A549 (cell line): Measurements from ENCODE around the gene AIP. TPM values are rescaled to one million over a fixed set of nuclear protein-coding genes. Genes with fewer than 3 reads are reported as not detected.

ENCODE experiments used
- ATAC-seq, 2 experiments: fragments of 200-7000 bp in 1 of 2; fragments of >200 bp in 1 of 2; cut with Nextera tagmentation in 1 of 2; cut with Tn5 transposase in 1 of 2; 3 replicates each; pipeline versions ENCODE4 v1.8.0 to v1.9.1; 2018 to 2020; ENCODE audit warnings: mild to moderate bottlenecking in 1 of 2, moderate library complexity in 1 of 2
- CTCF ChIA-PET: fragments of 300-600 bp; sonication (Branson Sonifier 250); formaldehyde crosslinking; extraction: SDS; loops from one replicate; lab custom pipeline; 2021; ENCODE audit warnings: antibody characterized with exemption, inconsistent platforms; lab: Yijun Ruan, JAX
- POLR2A ChIA-PET: fragments of 350-600 bp; formaldehyde crosslinking; extraction: SDS; loops from one replicate; lab custom pipeline; 2021; ENCODE audit warnings: antibody characterized with exemption, inconsistent platforms; lab: Yijun Ruan, JAX
- DNase-seq, 2 experiments: peaks; one replicate each; pipeline versions ENCODE4 v3.0.0 to v3.0.0-alpha.2; 2011 to 2016; ENCODE audit warnings: low read depth in 1 of 2, low spot score in 1 of 2
- FAIRE-seq: peaks from 2 replicates; lab custom pipeline; 2011; peaks lifted over from hg19 to GRCh38; lab: Jason Lieb, UNC
- H3K27ac ChIP-seq, 2 experiments: fragments of >200 bp; sonication (Bioruptor Twin); formaldehyde crosslinking; 3 replicates each; pipeline ENCODE4 v1.5.1; 2016 to 2017
- H3K4me1 ChIP-seq: fragments of >200 bp; sonication (Bioruptor Twin); formaldehyde crosslinking; 3 replicates; pipeline ENCODE4 v1.6.1; 2016
- H3K4me2 ChIP-seq: fragments of >200 bp; sonication (Bioruptor Twin); formaldehyde crosslinking; 3 replicates; pipeline ENCODE4 v1.6.1; 2016
- H3K4me3 ChIP-seq: fragments of >200 bp; sonication (Bioruptor Twin); formaldehyde crosslinking; 3 replicates; pipeline ENCODE4 v1.5.1; 2016
- H3K9me3 ChIP-seq: fragments of >200 bp; sonication (Bioruptor Twin); formaldehyde crosslinking; 3 replicates; pipeline ENCODE4 v1.6.1; 2016
- CBX2 ChIP-seq: fragments of 200-600 bp; sonication (generic); IDR thresholded peaks from 2 replicates; pipeline ENCODE4 v1.6.1; 2016; ENCODE audit warnings: low read depth, mild to moderate bottlenecking, borderline replicate concordance
- CHD2 ChIP-seq: fragments of 150-350 bp; IDR thresholded peaks from 2 replicates; pipeline ENCODE4 v1.6.1; 2014; ENCODE audit warnings: low read length; ENCODE audit not compliant: partially characterized antibody
- EHMT2 ChIP-seq: fragments of 200-600 bp; sonication (generic); IDR thresholded peaks from 2 replicates; pipeline ENCODE4 v1.6.1; 2016; ENCODE audit warnings: antibody characterized with exemption, low read depth, mild to moderate bottlenecking, moderate library complexity
- ESRRA ChIP-seq: fragments of 150-350 bp; IDR thresholded peaks from 2 replicates; pipeline ENCODE4 v1.6.1; 2014; ENCODE audit warnings: mild to moderate bottlenecking, low read length, borderline replicate concordance
- HOXA7 ChIP-seq: fragments of 250-450 bp; sonication (Bioruptor Pico); IDR thresholded peaks from 2 replicates; pipeline ENCODE4 v1.5.0; 2020; ENCODE audit warnings: mild to moderate bottlenecking, moderate library complexity
- KDM1A ChIP-seq: fragments of 200-600 bp; sonication (generic); IDR thresholded peaks from 2 replicates; pipeline ENCODE4 v1.6.1; 2016; ENCODE audit warnings: low read depth, mild to moderate bottlenecking
- POLR2AphosphoS2 ChIP-seq: conservative IDR thresholded peaks from 2 replicates; pipeline ENCODE4 v1.6.1; 2012; ENCODE audit warnings: low read length, improper control_type of control experiment, inconsistent platforms
- RARB ChIP-seq: fragments of 250-450 bp; sonication (Bioruptor Pico); IDR thresholded peaks from 2 replicates; pipeline ENCODE4 v1.8.0; 2021; ENCODE audit warnings: mild to moderate bottlenecking, moderate library complexity
- SMC3 ChIP-seq: fragments of >200 bp; sonication (Bioruptor Twin); formaldehyde crosslinking; IDR thresholded peaks from 3 replicates; pipeline ENCODE4 v1.6.1; 2018; ENCODE audit warnings: inconsistent platforms
- WGBS: methylation state at CpG from one replicate; pipeline ENCODE4 v1.1.6; 2017; ENCODE audit errors: missing lambda C conversion rate; 5-methylcytosine and 5-hydroxymethylcytosine counted together
- polyA plus RNA-seq, 4 experiments: library from polyadenylated mRNA; depleted of rRNA in 3 of 4; stranded (reverse); fragments of >200 nt; fragmentation: RNase III in 1 of 4; extraction: RNeasy Plus Mini Kit Qiagen cat#74134 plus additional on column Dnase treatment in 1 of 4; gene quantifications; 2 replicates in 3 of 4; 3 replicates in 1 of 4; pipeline ENCODE4 v1.2.3, GENCODE V29; 2011 to 2017
- TF ChIP-seq, protein P1 (sequence below): IDR thresholded peaks from 2 replicates; pipeline ENCODE4 v1.6.1; 2012
- TF ChIP-seq, protein P2 (sequence below): IDR thresholded peaks from 2 replicates; pipeline ENCODE4 v1.6.1; 2012; ENCODE audit warnings: low read depth, borderline replicate concordance
- TF ChIP-seq, protein P3 (sequence below): fragments of 200-600 bp; sonication (generic); IDR thresholded peaks from 2 replicates; pipeline ENCODE4 v1.6.1; 2016; ENCODE audit warnings: antibody characterized with exemption, mild to moderate bottlenecking, moderate library complexity

Gene AIP
- polyA plus RNA-seq, 2 of the 4 experiments (the other 2 are of a cell fraction): 50.8 to 68.8 TPM

DNA sequence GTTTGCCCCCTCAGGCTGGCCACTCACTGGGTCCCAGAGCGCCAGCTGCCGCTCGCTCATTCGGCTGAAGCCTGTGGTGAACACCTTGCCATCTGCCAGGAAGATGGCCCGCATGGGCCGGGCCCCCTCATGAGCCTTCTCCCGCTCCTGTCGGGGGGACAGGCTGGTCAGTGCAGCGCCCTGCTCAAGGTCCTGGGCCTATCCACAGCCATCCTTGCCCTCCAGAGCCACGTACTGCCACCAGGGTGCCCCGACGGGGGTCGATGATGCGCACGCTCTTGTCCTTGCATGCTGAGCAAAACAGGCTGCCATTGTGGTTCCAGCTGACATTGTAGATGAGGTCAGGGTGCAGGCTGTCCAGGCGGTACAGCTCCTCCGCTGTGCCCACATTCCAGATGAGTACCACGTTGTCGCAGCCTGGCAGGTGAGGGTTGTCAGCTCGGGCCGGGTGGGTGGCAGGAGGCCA, 41.7 kb upstream of the AIP start:
- ATAC-seq (no peak), DNase-seq (no peak), FAIRE-seq (no peak)
- POLR2A ChIA-PET: interaction anchor here (1.2 to 1.6 kb wide), 2 partner anchors 13 to 27 kb away, joined by 3 to 5 read pairs; partner anchors contain the start of gene RPS6KB2
- 93% methylated on average over 16 of the region's 21 CpGs for WGBS
- no peak overlapping the region for H3K4me3 ChIP-seq
- H3K4me1 ChIP-seq: peaks cover 23% of the 10 kb centered on the region
- TF ChIP-seq, protein P1, sequence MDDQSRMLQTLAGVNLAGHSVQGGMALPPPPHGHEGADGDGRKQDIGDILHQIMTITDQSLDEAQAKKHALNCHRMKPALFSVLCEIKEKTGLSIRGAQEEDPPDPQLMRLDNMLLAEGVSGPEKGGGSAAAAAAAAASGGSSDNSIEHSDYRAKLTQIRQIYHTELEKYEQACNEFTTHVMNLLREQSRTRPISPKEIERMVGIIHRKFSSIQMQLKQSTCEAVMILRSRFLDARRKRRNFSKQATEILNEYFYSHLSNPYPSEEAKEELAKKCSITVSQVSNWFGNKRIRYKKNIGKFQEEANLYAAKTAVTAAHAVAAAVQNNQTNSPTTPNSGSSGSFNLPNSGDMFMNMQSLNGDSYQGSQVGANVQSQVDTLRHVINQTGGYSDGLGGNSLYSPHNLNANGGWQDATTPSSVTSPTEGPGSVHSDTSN: 0 out of 2 replicates have a peak, but pooled peaks have one; percentile 6
- TF ChIP-seq EHMT2: no peak
- H3K27ac ChIP-seq: no peak overlapping the region
- H3K9me3 ChIP-seq: no peaks in the 10 kb centered on the region
- no peak overlapping the region for H3K4me2 ChIP-seq
- CTCF ChIA-PET: interaction anchor here (0.8 to 1.5 kb wide), 3 partner anchors 22 to 39 kb away, joined by 4 read pairs; partner anchors contain the start of gene PPP1CA

DNA sequence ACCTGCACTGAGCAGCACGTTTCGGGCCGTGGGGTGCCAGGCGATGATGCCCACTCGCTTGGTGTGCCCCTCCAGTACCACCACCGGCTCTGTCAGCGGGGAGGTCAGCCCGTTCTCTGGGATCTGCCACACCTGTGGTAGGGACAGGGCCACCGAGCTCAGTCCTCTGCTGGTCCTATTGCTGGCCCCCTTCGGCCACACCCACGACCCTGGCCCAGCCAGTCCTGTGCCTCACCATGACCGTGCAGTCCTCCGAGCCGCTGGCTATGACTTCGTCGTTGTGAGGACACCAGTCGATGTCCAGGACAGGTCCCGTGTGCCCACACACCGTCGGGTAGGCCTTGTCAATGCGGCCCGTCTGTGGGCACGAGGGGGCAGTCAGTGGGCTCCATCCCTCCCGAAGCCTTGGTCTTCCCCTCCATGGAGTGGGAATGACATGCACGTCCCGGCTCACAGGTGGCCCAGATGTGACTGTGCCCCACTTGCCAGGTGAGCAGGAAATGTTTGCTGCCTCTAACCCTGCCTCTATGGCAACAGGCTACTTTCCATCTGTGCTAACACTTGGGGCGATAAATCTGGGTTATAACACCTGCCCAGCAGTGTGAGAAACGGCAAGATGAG, 41.0 kb upstream of the AIP start:
- TF ChIP-seq HOXA7 (CRISPR knock-in tag) (no peak), CHD2 (no peak), SMC3 (no peak), KDM1A (no peak), POLR2AphosphoS2 (no peak)
- CTCF ChIA-PET: interaction anchor here (1.3 to 1.5 kb wide), 2 partner anchors 23 kb away, joined by 4 read pairs; no protein-coding TSS in a partner anchor
- Histone ChIP-seq H3K27ac (no peak overlapping the region), H3K4me2 (peak overlapping the region; percentile 95; the same call in 1 of the 3 replicates), H3K9me3 (no peaks in the 10 kb centered on the region), H3K4me3 (no peak overlapping the region), H3K4me1 (peaks cover 16% of the 10 kb centered on the region)
- WGBS: 89% methylated on average over 24 of the region's 28 CpGs
- no peak for DNase-seq
- POLR2A ChIA-PET: interaction anchor here (1.2 to 1.6 kb wide), 2 partner anchors 13 to 27 kb away, joined by 3 to 5 read pairs; partner anchors contain the start of gene RPS6KB2
- no peak for FAIRE-seq
- ATAC-seq: no peak

DNA sequence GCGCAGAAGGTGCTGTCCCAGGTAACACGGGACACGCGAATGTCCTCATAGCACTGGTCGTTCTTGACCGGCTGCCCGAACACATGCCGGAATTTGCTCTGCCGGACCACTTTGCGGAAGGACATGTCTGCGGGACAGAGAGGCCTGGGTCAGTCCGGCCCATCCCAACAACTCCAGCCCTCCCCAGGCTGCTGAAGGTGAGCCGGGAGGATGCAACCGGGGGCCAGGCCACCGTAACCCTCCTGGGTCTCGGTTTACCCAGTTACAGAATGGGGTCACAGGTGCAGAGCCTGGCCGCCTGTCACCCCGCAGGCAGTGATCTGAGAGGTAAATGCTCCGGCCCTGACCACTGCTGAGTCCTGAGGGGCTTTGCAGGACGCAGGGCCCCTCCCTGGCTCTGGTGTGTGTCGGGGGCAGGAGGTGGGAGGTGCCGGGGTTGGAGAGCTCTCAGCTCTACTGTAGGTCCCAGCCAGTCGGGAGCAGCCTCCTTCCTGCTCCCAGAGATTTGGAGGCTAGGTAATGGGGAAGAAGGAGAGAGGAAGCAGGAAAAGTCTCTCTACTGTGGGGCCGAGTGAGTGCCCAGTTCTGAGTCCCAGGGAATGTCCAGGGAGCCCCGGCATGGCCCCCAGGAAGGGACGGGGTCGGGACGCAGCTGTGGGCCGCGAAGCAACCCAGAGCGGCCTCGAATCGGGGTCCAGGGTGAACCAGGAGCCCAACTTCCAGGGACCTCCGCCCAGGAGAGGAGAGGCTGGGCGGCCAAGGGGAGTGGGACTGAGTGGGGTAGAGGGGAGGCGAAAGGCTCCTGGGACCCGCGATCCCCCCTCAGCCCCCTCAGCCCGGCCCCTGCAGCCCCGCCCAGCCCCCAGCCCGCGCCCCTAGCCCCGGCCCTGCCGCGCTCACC, 40.1 kb upstream of the AIP start:
- H3K9me3 ChIP-seq: no peaks in the 10 kb centered on the region
- ChIA-PET POLR2A (interaction anchor here (0.6 kb wide), 1 partner anchor 26 kb away, joined by 4 read pairs; the partner anchor contains the start of gene TMEM134), CTCF (no interaction called here)
- H3K4me3 ChIP-seq: peak overlapping the region; percentile 97
- TF ChIP-seq RARB (CRISPR knock-in tag): no peak
- TF ChIP-seq, protein P2, sequence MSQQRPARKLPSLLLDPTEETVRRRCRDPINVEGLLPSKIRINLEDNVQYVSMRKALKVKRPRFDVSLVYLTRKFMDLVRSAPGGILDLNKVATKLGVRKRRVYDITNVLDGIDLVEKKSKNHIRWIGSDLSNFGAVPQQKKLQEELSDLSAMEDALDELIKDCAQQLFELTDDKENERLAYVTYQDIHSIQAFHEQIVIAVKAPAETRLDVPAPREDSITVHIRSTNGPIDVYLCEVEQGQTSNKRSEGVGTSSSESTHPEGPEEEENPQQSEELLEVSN: 0 out of 2 replicates have a peak, but pooled peaks have one; percentile 1
- no peak for TF ChIP-seq ESRRA
- TF ChIP-seq CBX2: no peak
- ATAC-seq (peak; percentile 11 to 22; a peak in 5 of 6 replicates), FAIRE-seq (no peak), DNase-seq (no peak)
- H3K4me2 ChIP-seq: peak overlapping the region; percentile 95
- H3K27ac ChIP-seq: peak overlapping the region; percentile 93 to 94
- H3K4me1 ChIP-seq: peaks cover 16% of the 10 kb centered on the region
- 53% methylated on average over 27 of the region's 45 CpGs for WGBS

DNA sequence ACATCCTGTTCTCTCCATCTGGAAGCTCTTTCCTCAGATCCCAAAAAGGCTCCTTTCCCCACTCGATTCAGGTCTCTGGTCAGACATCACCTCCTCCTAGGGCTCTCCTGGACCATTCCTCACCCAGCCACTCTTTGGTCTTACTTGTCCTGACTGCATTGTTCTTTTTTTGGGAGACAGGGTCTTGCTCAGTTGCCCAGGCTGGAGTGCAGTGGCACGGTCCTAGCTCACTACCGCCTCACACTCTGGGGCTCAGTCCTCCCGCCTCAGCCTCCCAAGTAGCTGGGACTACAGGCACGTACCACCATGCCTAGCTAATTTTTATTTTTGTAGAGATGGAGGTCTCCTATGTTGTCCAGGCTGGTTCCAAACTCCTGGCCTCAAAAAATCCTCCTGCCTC, 37.3 kb upstream of the AIP start:
- DNase-seq (no peak), ATAC-seq (no peak), FAIRE-seq (no peak)
- TF ChIP-seq, protein P3, sequence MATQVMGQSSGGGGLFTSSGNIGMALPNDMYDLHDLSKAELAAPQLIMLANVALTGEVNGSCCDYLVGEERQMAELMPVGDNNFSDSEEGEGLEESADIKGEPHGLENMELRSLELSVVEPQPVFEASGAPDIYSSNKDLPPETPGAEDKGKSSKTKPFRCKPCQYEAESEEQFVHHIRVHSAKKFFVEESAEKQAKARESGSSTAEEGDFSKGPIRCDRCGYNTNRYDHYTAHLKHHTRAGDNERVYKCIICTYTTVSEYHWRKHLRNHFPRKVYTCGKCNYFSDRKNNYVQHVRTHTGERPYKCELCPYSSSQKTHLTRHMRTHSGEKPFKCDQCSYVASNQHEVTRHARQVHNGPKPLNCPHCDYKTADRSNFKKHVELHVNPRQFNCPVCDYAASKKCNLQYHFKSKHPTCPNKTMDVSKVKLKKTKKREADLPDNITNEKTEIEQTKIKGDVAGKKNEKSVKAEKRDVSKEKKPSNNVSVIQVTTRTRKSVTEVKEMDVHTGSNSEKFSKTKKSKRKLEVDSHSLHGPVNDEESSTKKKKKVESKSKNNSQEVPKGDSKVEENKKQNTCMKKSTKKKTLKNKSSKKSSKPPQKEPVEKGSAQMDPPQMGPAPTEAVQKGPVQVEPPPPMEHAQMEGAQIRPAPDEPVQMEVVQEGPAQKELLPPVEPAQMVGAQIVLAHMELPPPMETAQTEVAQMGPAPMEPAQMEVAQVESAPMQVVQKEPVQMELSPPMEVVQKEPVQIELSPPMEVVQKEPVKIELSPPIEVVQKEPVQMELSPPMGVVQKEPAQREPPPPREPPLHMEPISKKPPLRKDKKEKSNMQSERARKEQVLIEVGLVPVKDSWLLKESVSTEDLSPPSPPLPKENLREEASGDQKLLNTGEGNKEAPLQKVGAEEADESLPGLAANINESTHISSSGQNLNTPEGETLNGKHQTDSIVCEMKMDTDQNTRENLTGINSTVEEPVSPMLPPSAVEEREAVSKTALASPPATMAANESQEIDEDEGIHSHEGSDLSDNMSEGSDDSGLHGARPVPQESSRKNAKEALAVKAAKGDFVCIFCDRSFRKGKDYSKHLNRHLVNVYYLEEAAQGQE: no peak
- TF ChIP-seq CHD2: no peak
- no peak overlapping the region for H3K4me2 ChIP-seq
- no peak overlapping the region for H3K4me3 ChIP-seq
- no peak overlapping the region for H3K27ac ChIP-seq
- peaks cover 12% of the 10 kb centered on the region for H3K4me1 ChIP-seq
- H3K9me3 ChIP-seq: no peaks in the 10 kb centered on the region
- 85% methylated on average over 5 of the region's 5 CpGs for WGBS
- POLR2A ChIA-PET: no interaction called here
- CTCF ChIA-PET: interaction anchor here (1.0 to 1.5 kb wide), 2 partner anchors 15 to 22 kb away, joined by 3 to 4 read pairs; no protein-coding TSS in a partner anchor
